ENCODE data around the gene DOCK9.

Gene DOCK9

DNA sequence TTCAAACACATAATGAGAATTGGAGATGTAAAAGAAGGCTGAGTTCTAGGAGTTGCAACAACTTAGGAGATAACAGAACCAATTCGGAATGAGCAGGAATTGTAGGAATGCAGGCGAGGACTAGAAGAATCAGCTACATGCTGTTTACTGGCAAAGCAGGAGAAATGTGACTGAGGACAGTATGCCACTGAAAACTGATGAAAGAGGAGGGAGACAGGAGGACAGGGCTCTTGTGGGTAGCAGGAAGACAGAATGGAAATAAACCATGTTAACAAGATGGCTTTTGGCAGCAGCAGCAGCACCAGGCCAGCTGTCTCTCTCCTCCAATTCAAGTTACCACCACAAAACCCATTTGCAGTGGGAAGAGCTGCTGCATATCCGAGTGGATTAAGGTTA lies 134.4 kb downstream of the DOCK9 start:
- no peak for DNase-seq

DNA sequence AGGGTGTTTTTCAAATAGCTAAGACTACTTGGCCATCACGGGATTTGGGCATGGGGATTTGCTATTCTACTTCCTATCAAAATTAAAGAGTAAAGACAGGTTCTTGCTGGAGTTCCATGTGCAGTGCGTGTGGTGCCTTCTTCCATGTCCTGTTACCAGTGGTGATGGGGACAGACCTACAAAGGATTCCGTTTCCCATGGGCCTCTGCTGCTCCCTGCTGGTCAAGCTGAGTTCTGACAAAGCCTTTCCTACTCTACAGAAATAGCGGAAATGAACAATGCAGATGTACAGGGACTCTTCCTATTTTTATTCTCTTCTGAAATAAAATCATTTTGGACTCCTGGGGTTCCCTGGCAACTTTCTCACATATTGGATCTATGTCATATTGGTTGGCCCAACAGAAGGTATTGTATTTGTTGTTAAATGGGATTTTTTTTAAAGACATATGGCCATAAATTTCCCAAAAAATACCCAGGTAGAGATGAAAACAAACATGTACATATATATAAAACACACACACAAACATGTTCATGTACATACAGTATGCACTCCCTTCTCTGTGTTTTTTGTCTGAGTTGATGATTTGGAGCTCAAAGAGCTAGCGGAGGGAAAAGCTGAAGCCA lies 134.9 kb downstream of the DOCK9 start:
- DNase-seq, result peak; percentile 29

DNA sequence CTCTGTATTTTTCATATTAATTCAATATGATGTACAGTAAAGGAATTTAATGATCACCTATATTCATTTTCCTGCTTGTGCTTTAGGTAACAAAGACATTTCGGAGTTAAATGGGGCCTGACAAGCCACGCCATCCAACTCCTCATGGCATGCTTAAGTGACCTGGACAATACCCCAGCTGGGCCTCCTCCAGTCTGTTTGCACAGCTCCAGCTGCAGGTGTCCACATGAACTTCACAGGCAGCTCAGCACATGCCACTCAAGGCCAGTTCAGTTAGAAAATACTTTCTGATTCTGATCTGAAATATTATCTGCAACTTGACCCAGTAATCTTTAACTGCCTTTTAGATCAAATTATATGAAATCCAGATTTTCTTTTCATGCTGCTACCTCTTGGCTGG lies 135.8 kb downstream of the DOCK9 start:
- peak; percentile 7 for DNase-seq

DNA sequence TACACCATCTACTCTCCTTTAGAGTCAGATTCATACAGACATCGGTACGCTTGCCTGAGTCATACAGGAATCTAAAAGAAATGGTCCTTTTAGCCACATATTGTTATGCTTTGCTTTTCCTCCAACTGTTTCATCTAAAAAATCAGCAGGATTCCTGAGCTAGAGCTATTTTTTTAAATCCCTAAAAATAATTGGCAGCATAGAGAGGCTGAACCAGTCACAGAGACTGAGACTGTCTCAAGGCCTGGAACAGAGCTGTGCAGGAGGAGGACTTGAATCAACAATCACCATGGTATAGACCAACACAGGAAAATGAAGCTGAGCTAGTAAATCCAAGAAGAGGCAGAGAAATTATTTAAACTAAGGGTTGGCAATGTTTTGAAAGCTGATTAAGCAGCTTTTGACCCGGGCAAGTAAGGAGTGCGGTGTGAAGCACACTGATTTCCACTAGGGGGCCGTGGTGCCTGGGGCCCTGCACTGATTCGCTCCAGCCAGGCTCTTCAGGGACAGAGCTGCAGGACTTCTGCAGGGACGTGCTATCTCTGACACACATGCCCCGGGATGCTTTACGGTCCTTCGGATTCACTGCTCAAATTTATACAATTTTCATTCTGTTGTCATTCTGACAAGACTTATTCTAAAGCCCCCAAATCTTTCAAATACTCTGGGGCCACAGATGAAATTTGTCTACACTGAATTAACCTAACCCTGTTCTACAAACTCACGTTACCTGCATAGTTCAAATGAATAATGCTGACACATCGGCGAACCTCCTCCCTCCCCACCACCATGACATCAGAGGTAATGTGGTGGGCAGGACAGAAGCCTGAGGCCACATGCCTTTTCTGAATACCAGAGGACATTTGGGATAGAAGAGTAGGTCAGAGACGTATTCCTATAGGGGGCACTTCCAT lies 137.8 kb downstream of the DOCK9 start:
- no peak for DNase-seq

DNA sequence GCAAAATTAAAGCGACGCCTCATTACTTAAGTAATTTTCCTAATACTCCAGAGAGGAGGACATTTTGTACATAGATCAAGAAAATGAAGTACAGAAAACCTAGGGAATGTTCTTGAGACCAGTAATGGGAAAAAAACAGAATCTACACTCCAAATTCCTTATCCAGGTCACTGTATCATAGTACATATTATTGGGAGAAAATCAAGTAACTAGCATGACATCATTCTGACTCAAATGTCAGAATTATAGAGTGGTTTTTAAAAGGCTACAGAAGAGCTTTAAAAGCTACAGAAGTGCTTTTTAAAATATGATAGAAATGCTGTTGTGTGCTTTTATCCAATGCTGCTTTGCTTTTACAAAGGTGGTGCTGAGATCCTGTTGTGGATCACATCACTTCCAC lies 139.1 kb downstream of the DOCK9 start:
- DNase-seq, result no peak

DNA sequence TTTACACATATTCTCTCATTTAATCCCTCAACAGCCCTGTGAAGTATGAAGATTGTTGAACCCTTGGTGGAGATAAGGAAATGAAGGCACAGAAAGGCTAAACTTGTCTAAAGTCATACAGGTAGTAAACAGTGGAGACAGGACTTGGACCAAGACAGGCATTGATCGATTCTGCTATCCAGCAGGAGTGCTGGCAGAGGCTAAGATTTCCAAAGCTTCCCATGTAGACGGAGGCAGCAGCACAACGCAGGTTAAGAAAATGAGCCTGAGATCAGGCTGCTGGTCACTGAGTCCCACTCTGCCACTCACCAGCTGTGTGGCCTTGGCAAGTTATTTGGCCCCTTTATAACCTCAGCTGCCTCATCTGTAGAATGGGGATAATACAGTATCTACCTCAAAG lies 140.0 kb downstream of the DOCK9 start:
- DNase-seq, result no peak

DNA sequence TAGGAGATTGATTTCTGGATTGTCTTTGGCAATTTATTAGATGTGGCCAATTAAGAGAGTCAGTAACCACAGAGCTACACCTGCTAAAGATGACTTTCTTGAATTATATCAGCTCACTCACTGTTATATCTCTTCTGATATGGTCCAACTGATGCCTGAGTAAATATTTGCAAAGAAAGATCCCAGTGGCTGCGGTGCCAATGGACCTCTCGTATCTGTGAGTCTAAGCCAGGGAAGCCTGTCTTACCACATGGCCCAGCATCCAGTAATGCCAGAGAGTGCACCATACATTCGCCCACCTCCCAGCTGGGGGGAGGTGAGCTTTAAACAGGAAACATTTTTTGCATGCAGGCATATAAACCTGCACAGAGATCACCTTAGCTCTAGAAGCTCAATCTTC lies 142.7 kb downstream of the DOCK9 start:
- no peak for DNase-seq

DNA sequence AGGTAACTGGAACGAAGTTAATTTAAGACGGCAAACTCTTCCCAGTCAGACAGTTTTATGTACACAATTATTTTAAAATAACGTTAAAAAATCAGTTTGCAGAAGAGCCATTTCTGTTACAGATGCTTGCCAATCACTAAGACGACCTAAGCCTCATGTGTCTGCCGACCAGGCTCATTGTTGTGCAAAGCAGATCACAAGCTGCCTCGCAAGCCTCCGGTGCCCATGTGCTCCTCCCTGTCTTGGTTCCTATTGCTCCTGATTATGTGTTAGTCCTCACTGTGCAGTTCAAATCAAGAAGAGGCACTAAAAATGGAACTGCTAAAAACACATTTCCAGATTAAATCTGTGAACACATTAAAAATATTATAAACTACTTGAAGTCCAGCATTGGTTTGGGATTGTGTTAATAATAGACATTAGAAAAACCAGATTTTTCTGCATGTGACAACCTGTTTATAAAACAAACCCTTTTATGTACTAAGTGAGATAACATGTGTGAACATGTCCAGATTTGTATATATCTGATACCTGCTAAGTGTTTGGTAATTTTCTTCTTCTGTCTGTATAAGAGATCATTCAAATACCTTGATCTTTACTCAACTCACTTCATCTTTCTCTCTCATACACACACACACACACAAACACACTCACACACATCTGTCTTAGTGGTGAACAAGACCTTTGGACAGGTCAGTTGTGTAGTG lies 143.5 kb downstream of the DOCK9 start:
- no peak for DNase-seq

DNA sequence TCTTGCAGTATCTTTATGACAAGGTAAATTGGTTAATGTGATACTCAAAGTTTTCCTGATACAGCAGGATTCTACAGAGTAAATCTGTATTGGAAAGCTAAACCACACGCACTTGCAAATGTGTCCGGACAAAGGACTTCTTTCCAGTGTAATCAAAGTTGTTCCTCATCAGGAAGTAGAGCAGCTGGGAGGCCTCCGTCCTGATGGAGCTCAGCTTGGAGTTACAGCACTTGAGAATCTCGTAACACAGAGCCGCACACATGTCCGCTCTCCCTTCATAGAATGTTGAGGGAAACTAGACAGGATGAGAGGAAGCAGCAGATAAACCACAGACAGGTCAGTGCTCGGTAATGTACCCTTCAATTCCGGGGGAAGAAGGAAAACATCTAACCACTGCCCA lies 146.6 kb downstream of the DOCK9 start:
- no peak for DNase-seq

DNA sequence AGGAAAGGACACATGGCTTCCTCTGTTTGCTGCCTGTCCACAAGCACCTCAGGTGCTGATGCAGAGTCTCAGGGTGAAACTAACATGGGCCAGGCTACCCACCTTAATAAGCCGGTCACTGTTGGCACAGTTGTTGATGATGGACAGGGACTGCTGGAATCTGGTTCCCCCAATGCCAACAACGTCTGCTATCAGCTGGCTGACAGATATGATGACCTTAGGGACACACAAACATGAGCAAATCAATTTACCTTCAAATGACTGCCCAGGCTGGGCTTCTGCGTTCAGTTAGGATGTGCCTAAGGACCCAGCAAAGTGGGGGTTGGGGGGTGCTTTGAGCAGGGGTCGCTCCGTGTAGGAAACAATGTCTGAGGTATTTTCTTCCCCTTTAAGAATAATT lies 148.3 kb downstream of the DOCK9 start:
- no peak for DNase-seq

DNA sequence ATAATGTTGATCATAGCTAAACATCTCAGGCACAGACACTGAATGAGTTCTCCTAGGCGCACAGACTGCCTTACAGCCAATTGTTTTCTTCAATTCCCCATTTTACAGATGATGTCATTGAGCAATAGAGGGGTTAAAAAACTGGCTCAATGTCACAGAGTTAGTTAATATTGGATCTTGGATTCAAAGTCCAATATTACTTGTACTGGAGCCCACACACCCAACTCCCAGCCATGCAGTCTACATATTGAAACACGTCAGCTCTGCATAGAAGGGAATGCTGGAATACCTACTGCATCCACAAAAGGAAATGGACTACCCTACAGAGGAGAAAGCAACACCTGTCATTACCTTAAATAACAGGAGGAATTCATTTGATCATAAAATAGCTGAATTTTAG lies 149.2 kb downstream of the DOCK9 start:
- no peak for DNase-seq

DNA sequence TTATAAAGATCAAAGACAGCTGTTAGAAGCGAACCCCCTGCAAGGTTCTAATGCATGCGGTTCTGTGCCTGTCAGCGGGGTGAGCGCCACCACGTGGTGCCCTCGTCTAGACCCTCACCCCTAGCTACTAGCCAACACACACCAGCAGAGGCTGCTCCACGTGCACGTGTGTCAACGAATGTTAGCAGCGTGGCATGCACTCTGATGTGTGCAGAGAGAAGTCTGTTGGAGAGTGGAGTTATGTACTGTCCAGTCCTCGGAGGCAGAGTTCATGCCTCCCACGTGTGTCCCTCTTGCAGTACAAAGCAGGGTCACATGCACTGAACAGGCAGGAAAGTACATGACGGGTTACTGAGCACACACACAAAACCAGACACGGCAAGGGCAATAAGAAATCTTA lies 150.4 kb downstream of the DOCK9 start:
- no peak for DNase-seq

DNA sequence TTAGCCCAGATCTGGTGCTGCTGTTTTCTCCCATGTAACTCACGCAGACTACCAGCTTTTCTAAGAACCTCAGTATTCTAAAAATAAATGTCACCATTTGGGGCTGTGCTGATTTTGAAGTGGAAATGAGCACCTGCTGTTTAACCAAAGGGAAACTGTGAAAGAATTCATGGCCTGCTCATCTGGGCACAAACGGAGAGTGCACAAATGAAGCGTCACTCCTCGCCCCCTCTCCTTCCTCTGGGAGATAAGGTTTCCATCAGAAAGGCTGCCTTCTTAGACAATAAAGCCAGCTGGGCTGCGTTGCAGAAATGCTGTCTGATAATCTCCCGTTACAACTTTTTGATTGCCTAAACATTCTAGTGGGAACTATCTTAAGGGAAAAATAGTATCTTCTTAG lies 151.7 kb downstream of the DOCK9 start:
- DNase-seq, result no peak

DNA sequence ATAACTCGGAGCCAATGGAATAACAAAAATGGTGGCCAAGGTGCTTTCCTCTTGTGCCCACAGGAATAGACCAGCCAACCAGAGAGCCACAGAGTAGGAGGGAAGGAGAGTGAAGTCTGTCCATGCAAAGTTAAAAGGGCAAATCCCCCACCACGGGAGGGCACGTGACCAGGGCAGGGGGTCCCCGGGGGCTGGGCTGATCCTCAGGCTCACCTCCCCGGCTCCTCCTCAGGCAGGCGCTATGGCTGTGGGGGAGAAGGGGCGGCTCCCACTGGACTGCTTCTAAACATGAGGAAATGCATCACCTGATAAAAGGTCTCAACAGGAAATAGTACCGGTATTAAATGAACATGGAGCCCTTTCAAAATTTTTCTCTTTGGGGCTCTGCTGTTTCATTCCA lies 152.2 kb downstream of the DOCK9 start:
- no peak for DNase-seq

DNA sequence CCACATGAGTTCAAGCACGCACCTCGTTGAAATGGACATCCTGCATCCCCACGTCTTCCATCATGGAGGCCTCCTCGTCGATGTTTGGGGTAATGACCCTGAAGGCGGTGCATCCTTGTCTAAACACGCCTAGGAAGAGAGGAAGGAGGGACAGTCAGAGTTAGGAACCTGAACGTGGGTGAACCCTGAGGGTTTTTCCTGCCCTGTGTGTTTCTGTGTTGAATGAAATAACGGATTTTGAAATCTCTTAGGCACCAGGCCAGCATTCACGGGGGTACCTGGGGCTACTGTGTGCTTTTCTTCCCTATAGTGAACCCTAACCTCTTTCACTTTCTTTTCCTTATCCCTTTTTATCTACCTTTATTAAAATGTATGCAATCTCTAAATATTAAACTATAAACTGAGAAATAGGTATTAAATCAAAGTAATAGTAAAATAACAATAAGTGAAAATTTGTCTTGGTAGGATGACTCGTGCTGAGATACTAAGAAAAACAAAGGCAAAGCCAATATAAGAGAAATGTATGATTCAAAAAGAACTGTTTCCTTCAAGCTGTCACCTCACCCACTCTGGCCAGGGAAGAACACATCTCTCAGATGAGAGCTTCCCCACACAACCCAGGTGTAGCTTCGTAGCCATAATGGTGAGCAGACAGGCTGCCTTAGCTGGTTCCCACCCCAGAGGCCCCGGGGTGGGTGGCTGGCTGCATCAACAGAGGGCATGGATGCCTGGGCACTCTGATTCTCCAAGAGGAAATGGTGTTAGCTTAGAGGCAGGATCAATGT lies 153.3 kb downstream of the DOCK9 start:
- DNase-seq, result no peak

DNA sequence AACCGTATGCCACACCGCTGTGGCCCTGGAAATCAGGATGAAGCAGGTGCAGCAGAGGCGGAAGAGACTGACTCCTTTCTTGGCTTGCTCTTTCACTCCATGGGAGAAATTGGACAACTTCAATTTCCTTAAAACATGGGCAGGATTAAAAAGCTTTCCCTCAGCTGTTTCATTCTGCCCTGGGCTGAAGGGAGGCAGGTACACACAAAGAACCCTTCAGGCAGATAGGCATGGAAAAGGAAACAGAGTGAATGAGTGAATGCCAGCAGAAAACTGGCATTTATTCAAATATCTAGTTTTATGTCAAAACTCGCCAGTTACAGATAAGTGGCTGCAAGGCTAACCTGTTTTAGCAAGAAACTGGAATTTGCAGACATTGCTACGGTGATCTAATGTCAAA lies 154.4 kb downstream of the DOCK9 start:
- no peak for DNase-seq

DNA sequence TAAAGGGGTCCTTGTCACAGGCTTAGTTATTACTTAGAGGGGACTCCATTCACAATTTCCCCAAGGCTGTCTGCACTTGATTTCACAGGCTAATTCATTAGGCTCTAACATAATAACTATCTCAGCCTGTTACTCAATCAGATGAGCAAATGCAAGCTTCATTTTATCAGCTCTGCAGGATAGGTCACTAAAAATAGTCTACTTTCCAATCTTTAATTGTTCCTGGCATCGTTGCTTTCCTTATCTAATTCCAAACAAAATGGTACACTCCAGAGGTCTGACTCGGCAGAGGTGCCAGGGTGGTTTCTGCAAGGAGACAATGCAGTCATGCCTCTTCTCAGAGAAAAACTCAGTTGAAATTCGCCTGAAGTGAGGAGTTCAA lies 155.6 kb downstream of the DOCK9 start:
- no peak for DNase-seq

DNA sequence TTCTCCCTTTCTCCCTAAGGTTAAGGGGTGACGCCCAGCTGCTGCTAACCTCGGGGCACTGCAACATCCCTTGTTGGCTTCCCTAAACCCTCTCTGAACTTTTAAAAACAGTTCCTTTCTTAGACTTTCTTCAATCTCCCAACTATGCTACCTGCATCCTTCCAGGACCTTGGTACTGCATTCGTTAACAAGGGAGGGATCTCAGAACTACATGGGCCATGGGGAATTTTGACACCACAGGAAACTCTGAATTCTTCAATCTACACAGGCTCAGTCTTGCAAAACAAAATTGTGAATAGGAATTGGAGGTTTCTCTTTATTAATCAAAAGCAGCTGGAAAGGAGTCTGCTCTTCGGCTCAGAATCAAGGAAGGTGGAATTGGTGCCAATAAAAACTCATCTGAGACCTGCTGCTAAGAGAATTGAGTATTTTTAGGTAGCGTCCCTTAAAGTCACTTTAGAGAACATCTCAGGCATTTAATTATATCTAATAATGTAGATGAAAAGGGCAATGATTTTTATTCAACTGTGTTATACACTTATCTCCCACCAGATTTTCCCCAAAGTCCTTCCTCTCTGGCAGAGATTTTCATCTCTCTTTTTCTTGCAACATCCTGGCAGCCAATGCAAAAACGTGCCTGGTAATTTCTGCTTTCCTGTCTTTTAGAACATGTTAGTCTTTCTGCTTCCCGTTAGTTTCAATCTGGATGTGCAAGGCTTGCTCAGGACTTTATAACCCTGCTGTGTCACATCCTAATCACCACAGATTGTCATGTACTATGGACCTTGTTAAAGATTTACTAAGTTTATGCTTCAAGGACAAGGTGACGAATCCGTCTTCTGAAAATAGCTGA lies 156.3 kb downstream of the DOCK9 start:
- DNase-seq, result no peak

DNA sequence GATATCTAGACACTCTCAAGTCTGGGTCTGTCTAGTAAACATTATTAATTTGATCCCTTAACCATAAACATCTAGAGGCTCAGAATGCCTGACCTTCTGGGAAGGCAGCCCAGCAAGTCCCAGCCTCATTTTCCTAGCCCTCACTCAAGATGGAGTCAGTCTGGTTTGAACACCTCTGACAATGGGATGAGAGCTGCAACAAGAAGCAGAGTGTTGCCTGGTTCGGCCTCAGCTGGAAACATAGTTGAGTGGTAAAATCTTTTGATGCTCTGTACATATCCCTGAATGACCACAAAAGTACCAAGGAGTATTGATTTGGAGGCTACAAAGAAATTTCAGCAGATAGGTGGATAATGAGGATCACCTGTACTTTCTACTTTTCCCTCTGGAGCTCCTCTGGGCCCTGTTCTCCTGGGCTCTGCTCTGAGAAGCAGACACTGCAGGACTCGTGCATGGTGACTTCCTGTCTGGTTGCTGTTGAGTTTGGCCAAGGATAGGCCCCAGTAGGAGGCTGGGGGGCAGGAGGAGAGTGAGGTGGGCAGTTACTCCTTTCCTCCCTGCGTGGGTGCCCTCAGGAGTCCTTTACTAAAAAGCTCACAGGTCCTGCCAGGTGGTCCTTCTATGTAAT lies 157.0 kb downstream of the DOCK9 start:
- no peak for DNase-seq

DNA sequence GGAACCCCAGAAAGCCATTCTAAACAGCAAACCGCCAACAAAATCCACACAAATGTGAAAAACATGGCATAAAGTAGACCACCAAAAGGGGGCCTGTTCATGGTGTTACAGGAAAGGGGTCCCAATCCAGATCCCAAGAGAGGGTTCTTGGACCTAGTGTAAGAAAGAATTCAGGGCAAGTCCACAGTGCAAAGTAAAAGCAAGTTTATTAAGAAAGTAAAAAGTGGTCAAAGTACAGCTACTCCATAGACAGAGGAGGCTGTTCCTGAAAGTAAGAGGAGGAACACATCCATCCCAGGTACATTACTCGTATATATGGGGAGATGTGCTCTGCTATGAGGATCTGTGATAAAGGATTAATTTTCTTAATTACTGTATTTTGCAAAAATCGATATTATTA lies 157.6 kb downstream of the DOCK9 start:
- no peak for DNase-seq

DNA sequence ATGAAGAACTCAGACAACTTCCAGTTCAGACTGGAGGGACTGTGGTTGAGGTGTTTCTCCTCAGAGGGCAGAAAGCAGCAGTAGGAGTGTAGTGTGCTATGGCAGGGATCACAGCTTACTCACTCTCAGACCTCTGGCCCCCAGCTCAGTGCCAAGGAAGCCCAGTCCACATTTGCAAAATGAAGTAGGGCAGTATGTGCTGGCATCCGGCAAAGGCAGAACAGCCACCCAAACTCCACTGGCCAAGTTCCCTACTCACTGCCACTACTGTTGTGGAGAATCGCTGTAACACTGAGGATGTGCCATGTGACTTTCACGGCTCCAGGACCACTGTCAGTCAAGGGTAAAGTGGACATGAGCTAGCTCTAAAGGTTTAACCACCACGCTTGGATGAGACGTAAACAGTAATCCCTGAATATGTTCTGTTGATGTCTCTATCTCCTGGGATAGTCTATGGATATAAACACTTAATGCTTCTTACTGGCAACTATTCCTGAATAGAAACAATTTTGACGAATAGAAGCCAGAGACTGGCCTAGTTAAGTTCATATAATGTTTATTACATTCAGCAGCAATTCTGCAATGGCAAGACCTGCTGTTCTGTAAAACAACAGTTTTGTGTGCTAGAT lies 158.4 kb downstream of the DOCK9 start:
- no peak for DNase-seq
